OCI-LY1 (cell line): ENCODE results near the gene FZD7.

Source experiments
- H2AFZ ChIP-seq: fragments of 200-600 bp; sonication (generic), shearing (Covaris generic); 2 replicates; pipeline ENCODE4 v1.6.0; 2014; ENCODE audit warnings: antibody characterized with exemption, mild to moderate bottlenecking, low read length
- H3F3A ChIP-seq: fragments of 200-600 bp; sonication (generic), shearing (Covaris generic); 2 replicates; pipeline ENCODE4 v1.6.0; 2014; ENCODE audit warnings: mild to moderate bottlenecking, antibody characterized with exemption, low read length, moderate library complexity; ENCODE audit not compliant: insufficient read depth
- H3K27ac ChIP-seq: fragments of 200-600 bp; sonication (generic); 2 replicates; pipeline ENCODE4 v1.5.1; 2014; ENCODE audit warnings: low read length, mixed run types, mild to moderate bottlenecking, low read depth; ENCODE audit not compliant: poor library complexity, severe bottlenecking
- H3K27me3 ChIP-seq: fragments of 200-600 bp; sonication (generic); 2 replicates; pipeline ENCODE4 v1.6.0; 2014; ENCODE audit warnings: antibody characterized with exemption, mild to moderate bottlenecking, low read length, moderate library complexity; ENCODE audit not compliant: insufficient read depth
- H3K36me3 ChIP-seq: fragments of 200-600 bp; sonication (generic); 2 replicates; pipeline ENCODE4 v1.6.1; 2014; ENCODE audit warnings: mild to moderate bottlenecking, antibody characterized with exemption, low read length, moderate library complexity, mixed read lengths; ENCODE audit not compliant: insufficient read depth
- H3K4me1 ChIP-seq: fragments of 200-600 bp; sonication (generic); 2 replicates; pipeline ENCODE4 v1.5.1; 2014; ENCODE audit warnings: mild to moderate bottlenecking, low read length, moderate library complexity; ENCODE audit not compliant: insufficient read depth, severe bottlenecking
- H3K4me2 ChIP-seq: fragments of 200-600 bp; sonication (generic), shearing (Covaris generic); 2 replicates; pipeline ENCODE4 v1.6.1; 2014; ENCODE audit warnings: low read length
- H3K4me3 ChIP-seq: fragments of 200-600 bp; sonication (generic); 2 replicates; pipeline ENCODE4 v1.5.1; 2014; ENCODE audit warnings: low read length, low read depth, mild to moderate bottlenecking, mixed read lengths; ENCODE audit not compliant: poor library complexity, severe bottlenecking
- H3K79me2 ChIP-seq: fragments of 200-600 bp; shearing (Covaris generic); 2 replicates; pipeline ENCODE4 v1.6.1; 2016; ENCODE audit warnings: mixed run types, low read length, mixed read lengths; ENCODE audit not compliant: insufficient read depth
- H3K9ac ChIP-seq: fragments of 200-600 bp; sonication (generic), shearing (Covaris generic); 2 replicates; pipeline ENCODE4 v1.6.1; 2014; ENCODE audit warnings: mild to moderate bottlenecking, low read length, mixed read lengths
- H3K9me2 ChIP-seq: fragments of 200-600 bp; sonication (generic), shearing (Covaris generic); 2 replicates; pipeline ENCODE4 v1.6.1; 2014; ENCODE audit warnings: low read depth, mild to moderate bottlenecking, low read length, mixed read lengths
- H3K9me3 ChIP-seq: fragments of 200-600 bp; shearing (Covaris generic); 2 replicates; pipeline ENCODE4 v1.6.1; 2014; ENCODE audit warnings: low read length, mixed read lengths
- H4K20me1 ChIP-seq: fragments of 200-600 bp; sonication (generic), shearing (Covaris generic); 2 replicates; pipeline ENCODE4 v1.6.0; 2016; ENCODE audit warnings: mild to moderate bottlenecking, low read length; ENCODE audit not compliant: insufficient read depth
- EZH2 ChIP-seq: fragments of 200-600 bp; sonication (generic), shearing (Covaris generic); IDR thresholded peaks from 2 replicates; pipeline ENCODE4 v1.8.0; 2017; ENCODE audit warnings: borderline replicate concordance, mixed run types, mild to moderate bottlenecking, antibody characterized with exemption, low read length, moderate library complexity, mixed read lengths
- TF ChIP-seq, protein P1 (sequence below): fragments of 200-600 bp; sonication (generic), shearing (Covaris generic); IDR thresholded peaks from 2 replicates; pipeline ENCODE4 v1.5.1; 2017; ENCODE audit warnings: mild to moderate bottlenecking, antibody characterized with exemption, low read length, moderate library complexity, mixed read lengths

Gene FZD7

DNA sequence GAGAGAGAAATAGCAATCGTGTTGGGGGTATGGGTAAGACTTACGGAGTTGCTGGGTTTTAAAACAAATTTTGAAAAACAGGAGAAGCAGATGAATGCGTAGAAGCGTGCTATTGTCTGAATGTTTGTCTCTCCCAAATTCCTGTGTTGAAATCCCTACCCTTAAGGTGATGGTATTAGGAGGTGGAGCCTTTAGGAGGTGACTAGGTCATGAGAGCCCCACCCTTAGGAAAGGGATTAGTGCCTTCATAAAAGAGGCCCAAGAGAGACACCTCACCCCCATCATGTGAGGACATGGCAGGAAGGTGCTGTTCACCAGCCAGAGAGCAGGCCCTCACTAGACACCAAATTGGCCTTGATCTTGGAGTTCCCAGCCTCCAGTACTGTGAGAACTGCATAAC is 40.7 kb upstream of the FZD7 start:
- H3K79me2 ChIP-seq = no peaks in the 10 kb centered on the region
- no peaks in the 10 kb centered on the region for H3K36me3 ChIP-seq
- H3K9ac ChIP-seq = no peak overlapping the region
- no peaks in the 10 kb centered on the region for H3K4me1 ChIP-seq
- H3K27me3 ChIP-seq = no peaks in the 10 kb centered on the region
- H3K27ac ChIP-seq = no peak overlapping the region
- no peaks in the 10 kb centered on the region for H4K20me1 ChIP-seq
- H3F3A ChIP-seq = no peaks in the 10 kb centered on the region
- no peak overlapping the region for H2AFZ ChIP-seq
- no peak overlapping the region for H3K4me3 ChIP-seq
- no peak overlapping the region for H3K4me2 ChIP-seq
- TF ChIP-seq EZH2 = no peak
- TF ChIP-seq, protein P1, sequence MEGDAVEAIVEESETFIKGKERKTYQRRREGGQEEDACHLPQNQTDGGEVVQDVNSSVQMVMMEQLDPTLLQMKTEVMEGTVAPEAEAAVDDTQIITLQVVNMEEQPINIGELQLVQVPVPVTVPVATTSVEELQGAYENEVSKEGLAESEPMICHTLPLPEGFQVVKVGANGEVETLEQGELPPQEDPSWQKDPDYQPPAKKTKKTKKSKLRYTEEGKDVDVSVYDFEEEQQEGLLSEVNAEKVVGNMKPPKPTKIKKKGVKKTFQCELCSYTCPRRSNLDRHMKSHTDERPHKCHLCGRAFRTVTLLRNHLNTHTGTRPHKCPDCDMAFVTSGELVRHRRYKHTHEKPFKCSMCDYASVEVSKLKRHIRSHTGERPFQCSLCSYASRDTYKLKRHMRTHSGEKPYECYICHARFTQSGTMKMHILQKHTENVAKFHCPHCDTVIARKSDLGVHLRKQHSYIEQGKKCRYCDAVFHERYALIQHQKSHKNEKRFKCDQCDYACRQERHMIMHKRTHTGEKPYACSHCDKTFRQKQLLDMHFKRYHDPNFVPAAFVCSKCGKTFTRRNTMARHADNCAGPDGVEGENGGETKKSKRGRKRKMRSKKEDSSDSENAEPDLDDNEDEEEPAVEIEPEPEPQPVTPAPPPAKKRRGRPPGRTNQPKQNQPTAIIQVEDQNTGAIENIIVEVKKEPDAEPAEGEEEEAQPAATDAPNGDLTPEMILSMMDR = no peak
- H3K9me2 ChIP-seq = no peaks in the 10 kb centered on the region
- H3K9me3 ChIP-seq = no peaks in the 10 kb centered on the region

DNA sequence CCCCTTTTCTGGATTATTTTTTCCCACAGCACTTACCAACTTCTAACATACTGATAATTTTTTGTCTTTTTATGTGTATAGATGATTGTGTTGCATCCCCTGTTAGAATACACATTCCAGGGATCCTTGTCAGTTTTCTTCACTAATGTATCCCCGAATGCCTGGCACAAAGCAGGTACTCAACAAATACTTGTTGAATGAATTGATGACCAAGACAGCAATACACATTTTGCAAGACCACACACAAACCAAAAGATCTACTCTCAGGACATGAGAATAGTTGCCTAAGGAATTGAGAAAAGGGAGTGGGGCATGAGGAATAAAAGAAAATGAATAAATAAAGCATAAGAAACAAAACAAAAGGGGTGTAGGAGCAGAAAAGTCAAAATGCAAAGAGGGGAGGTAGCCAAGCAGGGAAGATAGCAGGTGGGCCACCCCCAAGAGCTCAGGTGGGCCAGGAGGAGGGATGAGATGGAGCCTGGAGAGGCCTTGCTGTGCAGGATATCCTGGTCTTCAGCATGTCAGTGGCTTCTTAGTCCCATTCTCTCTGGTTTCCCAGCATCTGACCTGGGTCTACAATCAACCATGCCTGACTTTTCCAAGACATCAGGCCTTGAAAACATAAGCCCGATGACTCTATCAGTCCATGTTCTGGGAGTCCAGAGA is 38.5 kb upstream of the FZD7 start:
- Histone ChIP-seq H4K20me1 (no peaks in the 10 kb centered on the region), H3K4me3 (no peak overlapping the region), H3K4me2 (no peak overlapping the region), H3K9me3 (no peaks in the 10 kb centered on the region), H3K27me3 (no peaks in the 10 kb centered on the region), H3K79me2 (no peaks in the 10 kb centered on the region), H2AFZ (no peak overlapping the region), H3F3A (no peaks in the 10 kb centered on the region), H3K27ac (no peak overlapping the region), H3K9me2 (no peaks in the 10 kb centered on the region), H3K9ac (no peak overlapping the region), H3K4me1 (no peaks in the 10 kb centered on the region), H3K36me3 (no peaks in the 10 kb centered on the region)
- TF ChIP-seq, protein P1 = no peak
- no peak for TF ChIP-seq EZH2

DNA sequence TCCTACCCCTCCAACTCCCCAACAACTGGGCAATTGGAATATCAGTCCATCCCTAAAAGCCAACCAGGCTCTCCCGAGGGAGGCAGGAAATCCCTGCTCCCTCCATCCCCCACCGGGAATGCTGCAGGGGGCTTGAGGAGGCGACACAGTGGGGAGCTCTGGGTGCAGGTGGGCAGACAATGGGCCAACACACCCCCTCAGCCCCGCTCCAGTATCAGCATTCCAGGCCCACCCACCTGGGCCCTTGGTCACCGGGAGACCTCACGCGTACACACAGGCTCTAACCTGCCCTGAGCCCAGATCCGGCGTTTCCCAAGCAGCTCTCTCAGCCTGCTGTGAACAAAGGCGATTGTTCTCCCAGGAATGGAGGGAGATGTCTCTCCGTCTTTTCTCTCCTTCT is 37.6 kb upstream of the FZD7 start:
- no peak overlapping the region for H3K4me2 ChIP-seq
- no peaks in the 10 kb centered on the region for H3K27me3 ChIP-seq
- H3K36me3 ChIP-seq = no peaks in the 10 kb centered on the region
- H3K9me3 ChIP-seq = no peaks in the 10 kb centered on the region
- TF ChIP-seq, protein P1 = no peak
- no peak for TF ChIP-seq EZH2
- H3K9me2 ChIP-seq = no peaks in the 10 kb centered on the region
- no peaks in the 10 kb centered on the region for H4K20me1 ChIP-seq
- no peaks in the 10 kb centered on the region for H3F3A ChIP-seq
- no peaks in the 10 kb centered on the region for H3K79me2 ChIP-seq
- H3K4me3 ChIP-seq = no peak overlapping the region
- no peaks in the 10 kb centered on the region for H3K4me1 ChIP-seq
- no peak overlapping the region for H2AFZ ChIP-seq
- H3K27ac ChIP-seq = no peak overlapping the region
- no peak overlapping the region for H3K9ac ChIP-seq
